H9 (cell line): ENCODE results near the gene SPDYC. TPM values are rescaled to one million over a fixed set of nuclear protein-coding genes. Genes with fewer than 3 reads are reported as not detected.

Source experiments
- DNase-seq: peaks from one replicate; pipeline ENCODE4 v3.0.0-alpha.2; 2017
- H2AFZ ChIP-seq: one replicate; pipeline ENCODE4 v1.6.1; 2013; ENCODE audit warnings: mild to moderate bottlenecking, low read length, control low read depth, moderate library complexity
- H2AK5ac ChIP-seq: 2 replicates; pipeline ENCODE4 v1.6.1; 2013; ENCODE audit warnings: low read length, control low read depth, mixed read lengths; ENCODE audit not compliant: insufficient read length
- H2BK120ac ChIP-seq: one replicate; pipeline ENCODE4 v1.6.1; 2013; ENCODE audit warnings: low read depth, mild to moderate bottlenecking, low read length, control low read depth, inconsistent platforms; ENCODE audit not compliant: poor library complexity, severe bottlenecking
- H2BK12ac ChIP-seq: 2 replicates; pipeline ENCODE4 v1.6.1; 2013; ENCODE audit warnings: low read length, control low read depth, mixed read lengths, low read depth; ENCODE audit not compliant: insufficient read length
- H2BK15ac ChIP-seq: 2 replicates; pipeline ENCODE4 v1.6.1; 2013; ENCODE audit warnings: low read depth, low read length, control low read depth
- H2BK20ac ChIP-seq: one replicate; pipeline ENCODE4 v1.6.1; 2013; ENCODE audit warnings: low read depth, mild to moderate bottlenecking, low read length, control low read depth, inconsistent platforms; ENCODE audit not compliant: poor library complexity, severe bottlenecking
- H2BK5ac ChIP-seq: 2 replicates; pipeline ENCODE4 v1.6.1; 2013; ENCODE audit warnings: low read length, control low read depth, mixed read lengths; ENCODE audit not compliant: insufficient read length
- H3K14ac ChIP-seq: 2 replicates; pipeline ENCODE4 v1.6.1; 2013; ENCODE audit warnings: low read length, control low read depth; ENCODE audit not compliant: insufficient read depth
- H3K18ac ChIP-seq: 2 replicates; pipeline ENCODE4 v1.6.1; 2013; ENCODE audit warnings: low read depth, mild to moderate bottlenecking, mixed read lengths, low read length, control low read depth; ENCODE audit not compliant: insufficient read length
- H3K23ac ChIP-seq: 2 replicates; pipeline ENCODE4 v1.6.1; 2013; ENCODE audit warnings: low read length, control low read depth, mixed read lengths, low read depth; ENCODE audit not compliant: insufficient read length
- H3K23me2 ChIP-seq: 2 replicates; pipeline ENCODE4 v1.6.1; 2013; ENCODE audit warnings: low read depth, mild to moderate bottlenecking, mixed read lengths, low read length, control low read depth; ENCODE audit not compliant: insufficient read length, poor library complexity, severe bottlenecking
- H3K27ac ChIP-seq: 2 replicates; pipeline ENCODE4 v1.5.1; 2013; ENCODE audit warnings: low read length, control low read depth, mixed read lengths, low read depth; ENCODE audit not compliant: insufficient read length
- H3K27me3 ChIP-seq: 2 replicates; pipeline ENCODE4 v1.6.1; 2013; ENCODE audit warnings: low read length, control low read depth, inconsistent platforms; ENCODE audit not compliant: insufficient read depth
- H3K4ac ChIP-seq: 2 replicates; pipeline ENCODE4 v1.6.1; 2013; ENCODE audit warnings: low read depth, mild to moderate bottlenecking, control low read depth, inconsistent platforms, low read length, moderate library complexity
- H3K4me1 ChIP-seq: 2 replicates; pipeline ENCODE4 v1.6.1; 2013; ENCODE audit warnings: low read length, control low read depth, inconsistent platforms; ENCODE audit not compliant: insufficient read depth
- H3K4me2 ChIP-seq: 2 replicates; pipeline ENCODE4 v1.6.1; 2013; ENCODE audit warnings: low read length, control low read depth, mixed read lengths; ENCODE audit not compliant: insufficient read length, insufficient read depth
- H3K56ac ChIP-seq: 2 replicates; pipeline ENCODE4 v1.6.1; 2013; ENCODE audit warnings: low read depth, mild to moderate bottlenecking, mixed read lengths, low read length, control low read depth; ENCODE audit not compliant: insufficient read length
- H3K79me1 ChIP-seq: 2 replicates; pipeline ENCODE4 v1.6.1; 2013; ENCODE audit warnings: low read depth, mild to moderate bottlenecking, moderate library complexity, low read length, control low read depth, inconsistent platforms; ENCODE audit not compliant: insufficient read depth, poor library complexity, severe bottlenecking
- H3K79me2 ChIP-seq: 2 replicates; pipeline ENCODE4 v1.6.1; 2013; ENCODE audit warnings: low read length, control low read depth, inconsistent platforms; ENCODE audit not compliant: insufficient read depth
- H3K9ac ChIP-seq: 2 replicates; pipeline ENCODE4 v1.6.1; 2013; ENCODE audit warnings: low read length, control low read depth, mixed read lengths; ENCODE audit not compliant: insufficient read length; ENCODE audit errors: extremely low read depth
- H3K9me3 ChIP-seq: one replicate; pipeline ENCODE4 v1.6.1; 2013; ENCODE audit warnings: low read depth, low read length, inconsistent platforms; ENCODE audit not compliant: control insufficient read depth
- H3T11ph ChIP-seq: one replicate; pipeline ENCODE4 v1.6.1; 2013; ENCODE audit warnings: mild to moderate bottlenecking, low read length, control low read depth, inconsistent platforms
- H4K20me1 ChIP-seq: one replicate; pipeline ENCODE4 v1.6.1; 2013; ENCODE audit not compliant: control insufficient read depth, insufficient read length, insufficient read depth
- H4K5ac ChIP-seq: 2 replicates; pipeline ENCODE4 v1.6.1; 2013; ENCODE audit warnings: low read depth, mild to moderate bottlenecking, mixed read lengths, low read length, control low read depth; ENCODE audit not compliant: insufficient read length
- H4K8ac ChIP-seq: replicated peaks from 2 replicates; pipeline ENCODE4 v1.6.1; 2013; ENCODE audit warnings: low read length, control low read depth, mixed read lengths, low read depth; ENCODE audit not compliant: insufficient read length
- H4K91ac ChIP-seq: 2 replicates; pipeline ENCODE4 v1.6.1; 2013; ENCODE audit warnings: low read depth, mild to moderate bottlenecking, moderate library complexity, mixed read lengths, low read length, control low read depth; ENCODE audit not compliant: insufficient read length
- H3K27ac Mint-ChIP-seq, 3 experiments: 2 replicates in 2 of 3; 3 replicates in 1 of 3; pipeline ENCODE4 v1.8.0; 2020 to 2021; ENCODE audit warnings: mixed read lengths in 3 of 3, mild to moderate bottlenecking in 1 of 3, moderate library complexity in 1 of 3
- H3K27me3 Mint-ChIP-seq: 2 replicates; pipeline ENCODE4 v1.8.0; 2021; ENCODE audit warnings: low read depth, mild to moderate bottlenecking, moderate library complexity, mixed read lengths
- H3K36me3 Mint-ChIP-seq, 3 experiments: 2 replicates in 2 of 3; 3 replicates in 1 of 3; pipeline ENCODE4 v1.8.0; 2020 to 2021; ENCODE audit warnings: low read depth in 3 of 3, mixed read lengths in 3 of 3; ENCODE audit not compliant: insufficient read depth in 1 of 3
- H3K4me1 Mint-ChIP-seq, 2 experiments: 2 replicates each; pipeline ENCODE4 v1.8.0; 2020; ENCODE audit warnings: mixed read lengths in 2 of 2
- H3K4me3 Mint-ChIP-seq, 2 experiments: 2 replicates in 1 of 2; 3 replicates in 1 of 2; pipeline ENCODE4 v1.8.0; 2020 to 2021; ENCODE audit warnings: mild to moderate bottlenecking in 2 of 2, mixed read lengths in 2 of 2, moderate library complexity in 1 of 2
- H3K9me3 Mint-ChIP-seq, 2 experiments: 2 replicates in 1 of 2; 3 replicates in 1 of 2; pipeline ENCODE4 v1.8.0; 2020; ENCODE audit warnings: mild to moderate bottlenecking in 2 of 2, mixed read lengths in 2 of 2, moderate library complexity in 1 of 2
- CTCF ChIP-seq: fragments of 200-600 bp; sonication (generic); conservative IDR thresholded peaks from 3 replicates; pipeline ENCODE4 v1.8.0; 2021; ENCODE audit warnings: antibody characterized with exemption, mild to moderate bottlenecking
- WGBS: extraction: QIAGEN DNeasy Blood & Tissue Kit; methylation state at CpG from one replicate; pipeline ENCODE4 v1.1.7; 2013; ENCODE audit warnings: missing lambda C conversion rate, low lambda C conversion rate, mixed read lengths; ENCODE audit not compliant: insufficient read length; ENCODE audit errors: extremely low coverage; 5-methylcytosine and 5-hydroxymethylcytosine counted together
- total RNA-seq: library from RNA; stranded (reverse); gene quantifications from 2 replicates; pipeline ENCODE4 v1.2.1, GENCODE V29; 2021

Gene SPDYC
- total RNA-seq, 1 experiment from 2014 or later = 0.61 TPM

- Histone ChIP-seq H4K20me1 (no peaks in the 10 kb centered on the region), H2AFZ (no peak overlapping the region), H4K91ac (no peak overlapping the region), H3K9ac (no peak overlapping the region), H2BK15ac (no peak overlapping the region; the same call in 1 of the 2 replicates), H3K23ac (no peak overlapping the region), H3K14ac (no peak overlapping the region), H3K4me1 (no peaks in the 10 kb centered on the region), H2AK5ac (no peak overlapping the region), H3K27ac (no peak overlapping the region), H3K4ac (no peak overlapping the region), H3K4me2 (no peak overlapping the region), H3K18ac (no peak overlapping the region), H3K9me3 (no peaks in the 10 kb centered on the region), H3K27me3 (no peaks in the 10 kb centered on the region), H3T11ph (no peak overlapping the region), H3K79me2 (no peaks in the 10 kb centered on the region), H4K5ac (no peak overlapping the region), H3K56ac (no peak overlapping the region), H4K8ac (no peak overlapping the region), H2BK120ac (no peak overlapping the region), H3K79me1 (no peaks in the 10 kb centered on the region), H2BK12ac (no peak overlapping the region), H3K23me2 (no peaks in the 10 kb centered on the region), H2BK20ac (no peak overlapping the region), H2BK5ac (no peak overlapping the region)
- no peak for TF ChIP-seq CTCF
- no peak overlapping the region for H3K4me3 Mint-ChIP-seq
- H3K36me3 Mint-ChIP-seq = no peaks in the 10 kb centered on the region
- no peaks in the 10 kb centered on the region for H3K4me1 Mint-ChIP-seq
- H3K9me3 Mint-ChIP-seq = no peaks in the 10 kb centered on the region
- no peak overlapping the region; a peak in 1 of 7 replicates for H3K27ac Mint-ChIP-seq
- no peak for DNase-seq
- peaks cover 13% of the 10 kb centered on the region for H3K27me3 Mint-ChIP-seq
- WGBS = no CpG with 5 or more reads among the region's 3 CpGs
These were observed 12.7 kb upstream of the SPDYC start for GRCh38 chr11:65157336-65157735.
